Measurements from ENCODE around the gene GPR25. TPM values are rescaled to one million over a fixed set of nuclear protein-coding genes. Genes with fewer than 3 reads are reported as not detected.

GPR25 gene
- total RNA-seq, 4 donors from 2014 or later, result not detected

- 89 to 91% methylated on average over 4 to 6 of the region's 6 CpGs for WGBS, 2 donors (ENCODE audit: low coverage in 1 of 2)
- H3K4me1 ChIP-seq, result no peaks in the 10 kb centered on the region
- ATAC-seq, result no peak
- H3K9me3 ChIP-seq, result no peaks in the 10 kb centered on the region
- no peak overlapping the region for H3K27ac ChIP-seq
- H3K27me3 ChIP-seq, result no peaks in the 10 kb centered on the region
- H3K4me3 ChIP-seq, result no peak overlapping the region
- peaks cover 0 to 91% of the 10 kb centered on the region in 2 donors for H3K36me3 ChIP-seq
- TF ChIP-seq, protein P1, sequence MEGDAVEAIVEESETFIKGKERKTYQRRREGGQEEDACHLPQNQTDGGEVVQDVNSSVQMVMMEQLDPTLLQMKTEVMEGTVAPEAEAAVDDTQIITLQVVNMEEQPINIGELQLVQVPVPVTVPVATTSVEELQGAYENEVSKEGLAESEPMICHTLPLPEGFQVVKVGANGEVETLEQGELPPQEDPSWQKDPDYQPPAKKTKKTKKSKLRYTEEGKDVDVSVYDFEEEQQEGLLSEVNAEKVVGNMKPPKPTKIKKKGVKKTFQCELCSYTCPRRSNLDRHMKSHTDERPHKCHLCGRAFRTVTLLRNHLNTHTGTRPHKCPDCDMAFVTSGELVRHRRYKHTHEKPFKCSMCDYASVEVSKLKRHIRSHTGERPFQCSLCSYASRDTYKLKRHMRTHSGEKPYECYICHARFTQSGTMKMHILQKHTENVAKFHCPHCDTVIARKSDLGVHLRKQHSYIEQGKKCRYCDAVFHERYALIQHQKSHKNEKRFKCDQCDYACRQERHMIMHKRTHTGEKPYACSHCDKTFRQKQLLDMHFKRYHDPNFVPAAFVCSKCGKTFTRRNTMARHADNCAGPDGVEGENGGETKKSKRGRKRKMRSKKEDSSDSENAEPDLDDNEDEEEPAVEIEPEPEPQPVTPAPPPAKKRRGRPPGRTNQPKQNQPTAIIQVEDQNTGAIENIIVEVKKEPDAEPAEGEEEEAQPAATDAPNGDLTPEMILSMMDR (IDR thresholded peaks at IDR 0.05), result no peak
- TF ChIP-seq POLR2A (IDR thresholded peaks at IDR 0.05), result no peak
- no peak for TF ChIP-seq EP300 (IDR thresholded peaks at IDR 0.05)
- TF ChIP-seq POLR2AphosphoS5 (IDR thresholded peaks at IDR 0.05), result no peak
These were observed 23.4 kb upstream of the GPR25 start for GRCh38 chr1:200849430-200849829.

GRCh38 chr1:200850554-200850953 lies 22.2 kb upstream of the GPR25 start:
- Histone ChIP-seq H3K9me3 (no peaks in the 10 kb centered on the region), H3K27me3 (no peaks in the 10 kb centered on the region), H3K4me3 (no peak overlapping the region), H3K4me1 (no peaks in the 10 kb centered on the region), H3K27ac (no peak overlapping the region), H3K36me3 (peaks cover 0 to 96% of the 10 kb centered on the region in 2 donors)
- ATAC-seq, result no peak
- no peak for TF ChIP-seq EP300 (IDR thresholded peaks at IDR 0.05)
- no peak for TF ChIP-seq POLR2A (IDR thresholded peaks at IDR 0.05)
- TF ChIP-seq POLR2AphosphoS5 (IDR thresholded peaks at IDR 0.05), result no peak
- TF ChIP-seq, protein P1 (IDR thresholded peaks at IDR 0.05), result no peak

- WGBS, 2 donors (ENCODE audit: low coverage in 1 of 2), result 77 to 78% methylated on average over 2 of the region's 2 CpGs
- ATAC-seq, result no peak
- no peak overlapping the region for H3K4me3 ChIP-seq
- H3K9me3 ChIP-seq, result no peaks in the 10 kb centered on the region
- H3K27ac ChIP-seq, result no peak overlapping the region
- H3K36me3 ChIP-seq, result peaks cover 4 to 67% of the 10 kb centered on the region in 2 donors
- TF ChIP-seq, protein P1 (IDR thresholded peaks at IDR 0.05), result no peak
- TF ChIP-seq POLR2AphosphoS5 (IDR thresholded peaks at IDR 0.05), result no peak
- no peak for TF ChIP-seq POLR2A (IDR thresholded peaks at IDR 0.05)
- no peak for TF ChIP-seq EP300 (IDR thresholded peaks at IDR 0.05)
- H3K4me1 ChIP-seq, result no peaks in the 10 kb centered on the region
- H3K27me3 ChIP-seq, result no peaks in the 10 kb centered on the region
These were observed 15.9 kb upstream of the GPR25 start for GRCh38 chr1:200856716-200857357.

DNA sequence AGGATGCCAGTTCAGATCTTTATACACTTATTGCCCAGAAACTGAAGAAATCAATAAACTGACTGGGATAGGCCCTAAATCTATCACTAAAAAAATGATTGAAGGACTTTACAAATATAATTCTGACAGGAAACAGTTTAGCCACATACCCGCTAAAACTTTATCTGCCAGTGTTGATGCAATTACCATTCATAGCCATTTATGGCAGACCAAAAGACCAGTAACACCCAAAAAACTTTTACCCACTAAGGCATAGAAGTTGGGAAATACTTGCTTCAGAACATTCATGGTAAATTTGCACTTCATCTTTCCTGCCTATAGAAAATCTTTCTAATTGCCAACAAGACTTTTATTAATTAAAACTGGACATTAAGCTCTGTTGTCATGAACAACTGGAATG lies 15.0 kb upstream of the GPR25 start:
- ATAC-seq, result no peak
- no peaks in the 10 kb centered on the region for H3K27me3 ChIP-seq
- no peaks in the 10 kb centered on the region for H3K4me1 ChIP-seq
- TF ChIP-seq EP300 (IDR thresholded peaks at IDR 0.05) (no peak), POLR2A (IDR thresholded peaks at IDR 0.05) (no peak), POLR2AphosphoS5 (IDR thresholded peaks at IDR 0.05) (no peak)
- TF ChIP-seq, protein P1 (IDR thresholded peaks at IDR 0.05), result no peak
- H3K4me3 ChIP-seq, result no peak overlapping the region
- H3K9me3 ChIP-seq, result no peaks in the 10 kb centered on the region
- peaks cover 4 to 67% of the 10 kb centered on the region in 2 donors for H3K36me3 ChIP-seq
- WGBS, 2 donors (ENCODE audit: low coverage in 1 of 2), result 83 to 100% methylated on average over 1 of the region's 1 CpG
- H3K27ac ChIP-seq, result no peak overlapping the region

GRCh38 chr1:200861937-200862647 lies 10.7 kb upstream of the GPR25 start:
- TF ChIP-seq POLR2A (IDR thresholded peaks at IDR 0.05), result no peak
- no peak for TF ChIP-seq POLR2AphosphoS5 (IDR thresholded peaks at IDR 0.05)
- TF ChIP-seq EP300 (IDR thresholded peaks at IDR 0.05), result no peak
- TF ChIP-seq, protein P1 (IDR thresholded peaks at IDR 0.05), result no peak
- no peak overlapping the region for H3K4me3 ChIP-seq
- no peak for ATAC-seq
- no peaks in the 10 kb centered on the region for H3K4me1 ChIP-seq
- H3K27me3 ChIP-seq, result no peaks in the 10 kb centered on the region
- H3K9me3 ChIP-seq, result no peaks in the 10 kb centered on the region
- 89 to 95% methylated on average over 1 to 2 of the region's 2 CpGs for WGBS, 2 donors (ENCODE audit: low coverage in 1 of 2)
- no peak overlapping the region for H3K27ac ChIP-seq
- peaks cover 4 to 38% of the 10 kb centered on the region in 2 donors for H3K36me3 ChIP-seq
